D721Med (cell line): ENCODE measurements around the gene GALT.

ENCODE experiments used
- DNase-seq: peaks from one replicate; pipeline ENCODE4 v3.0.0; 2011; ENCODE audit warnings: low spot score; ENCODE audit not compliant: insufficient read length
- FAIRE-seq: peaks from 2 replicates; lab custom pipeline; 2011; peaks lifted over from hg19 to GRCh38; lab: Jason Lieb, UNC
- CTCF ChIP-seq: IDR thresholded peaks from 2 replicates; pipeline ENCODE4 v1.5.1; 2012; ENCODE audit warnings: mild to moderate bottlenecking, control low read depth; ENCODE audit not compliant: insufficient read depth; ENCODE audit errors: missing control alignments

Gene GALT

GRCh38 chr9:34629491-34629808 is 17.0 kb upstream of the GALT start:
- no peak for TF ChIP-seq CTCF
- no peak for FAIRE-seq
- no peak for DNase-seq

- no peak for FAIRE-seq
Measured at GRCh38 chr9:34630402-34631154, 15.9 kb upstream of the GALT start.

DNA sequence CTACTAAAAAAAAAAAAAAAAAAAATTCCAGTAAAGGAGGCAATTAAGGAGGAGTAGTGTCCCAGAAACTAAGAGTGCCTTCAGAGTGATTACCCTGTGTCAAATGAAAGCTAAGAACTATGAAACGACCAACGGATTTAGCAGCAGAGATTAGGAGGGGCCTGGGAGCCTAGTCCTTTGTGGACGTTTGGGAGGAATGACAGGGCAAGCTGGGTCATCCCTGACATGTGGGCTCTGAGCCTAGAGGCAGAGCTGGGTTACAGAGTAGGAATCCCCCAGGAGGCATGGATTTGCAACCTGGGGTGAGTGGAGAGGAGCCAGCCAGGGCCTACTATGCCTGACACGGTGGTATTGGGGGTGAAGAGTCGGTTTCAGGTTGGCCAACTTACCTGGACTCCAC is 13.3 kb upstream of the GALT start:
- no peak for DNase-seq
- TF ChIP-seq CTCF: no peak
- FAIRE-seq: no peak

More at GRCh38 chr9:34630402-34631154, 15.9 kb upstream of the GALT start:
- no peak for DNase-seq
- TF ChIP-seq CTCF: no peak

GRCh38 chr9:34633851-34634550 is 12.5 kb upstream of the GALT start:
- FAIRE-seq: peak; percentile 51
- DNase-seq: peak; percentile 76
- peak; percentile 85 for TF ChIP-seq CTCF

DNA sequence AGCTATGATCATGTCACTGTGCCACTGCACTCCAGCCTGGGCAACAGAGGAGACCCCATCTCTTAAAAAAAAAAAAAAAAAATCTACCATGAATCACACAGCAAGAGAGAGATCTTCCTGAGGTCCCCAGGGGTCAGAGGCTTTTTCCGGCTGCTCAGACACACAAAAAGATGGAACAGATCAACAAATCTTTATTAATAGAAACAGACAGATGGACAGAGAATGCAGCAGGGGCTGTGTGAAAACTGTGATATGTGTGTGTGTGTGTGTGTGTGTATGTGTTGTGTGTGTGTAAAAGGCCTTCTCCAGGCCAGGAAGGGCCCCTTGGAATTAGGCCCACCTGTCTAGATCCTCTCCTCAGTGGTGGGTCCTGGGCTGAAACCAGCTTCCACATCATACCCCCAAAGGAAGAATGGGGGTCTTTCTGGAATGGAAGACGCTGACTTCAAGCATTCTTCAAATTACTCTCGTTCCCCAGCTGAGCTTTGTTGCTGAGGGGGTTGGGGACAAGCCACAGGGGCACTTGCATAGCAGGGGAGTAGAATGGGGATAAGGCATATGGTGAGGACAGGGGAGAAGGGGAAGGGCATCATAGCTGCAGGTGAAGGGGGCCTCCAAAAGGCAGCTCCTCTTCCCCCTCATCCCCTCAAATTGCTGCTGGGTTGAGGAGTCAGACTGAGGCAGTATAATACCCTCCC is 11.8 kb upstream of the GALT start:
- TF ChIP-seq CTCF: no peak
- no peak for FAIRE-seq
- DNase-seq: no peak

DNA sequence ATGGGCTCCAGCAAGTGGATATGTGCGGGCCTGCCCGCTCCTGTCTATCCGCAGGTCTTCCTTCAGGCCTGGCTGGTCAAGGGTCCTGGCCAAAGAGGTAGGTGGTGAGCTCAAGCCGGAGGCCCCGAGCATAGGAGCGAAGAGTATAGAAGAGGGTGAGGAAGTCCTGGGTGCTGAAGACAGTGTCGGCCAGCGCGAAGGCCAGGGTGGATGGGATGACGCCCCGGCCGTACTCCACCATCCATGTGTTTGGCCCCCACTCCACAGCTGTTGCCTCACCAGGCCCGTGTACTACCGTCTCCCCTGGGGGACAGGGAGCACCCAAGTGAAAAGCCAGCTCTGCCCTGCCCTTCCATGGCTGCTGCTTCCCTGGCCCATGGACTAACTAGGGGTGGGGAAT is 10.9 kb upstream of the GALT start:
- FAIRE-seq (no peak), DNase-seq (no peak)
- no peak for TF ChIP-seq CTCF
